Transverse colon (tissue), 4 donors: ENCODE results near the gene DGUOK. TPM values are rescaled to one million over a fixed set of nuclear protein-coding genes. Genes with fewer than 3 reads are reported as not detected.

Source experiments
- DNase-seq: peaks from one replicate; pipeline ENCODE4 v3.0.0-alpha.2; 2019
- H3K27ac ChIP-seq, 4 donors: fragments of 200-600 bp; sonication (generic); 2 replicates each; pipeline ENCODE4 v1.5.1; 2016 to 2018; ENCODE audit warnings: inconsistent platforms in 4 of 4
- H3K27me3 ChIP-seq: fragments of 200-600 bp; sonication (generic); 2 replicates; pipeline ENCODE4 v1.5.1; 2017; ENCODE audit warnings: inconsistent platforms
- H3K36me3 ChIP-seq, 4 donors: fragments of 200-600 bp; sonication (generic); 2 replicates each; pipeline ENCODE4 v1.5.1; 2017 to 2019; ENCODE audit warnings: inconsistent platforms in 4 of 4
- H3K4me1 ChIP-seq, 4 donors: fragments of 200-600 bp; sonication (generic); 2 replicates each; pipeline ENCODE4 v1.5.1; 2017 to 2020; ENCODE audit warnings: inconsistent platforms in 4 of 4
- H3K4me3 ChIP-seq, 4 donors: fragments of 200-600 bp; sonication (generic); 1 replicate in 1 of 4; 2 replicates in 3 of 4; pipeline versions ENCODE4 v1.5.1 to v1.6.1; 2017 to 2019; ENCODE audit warnings: inconsistent platforms in 4 of 4
- H3K9me3 ChIP-seq, 2 donors: fragments of 200-600 bp; sonication (generic); 2 replicates each; pipeline ENCODE4 v1.5.1; 2017 to 2019; ENCODE audit warnings: inconsistent platforms in 2 of 2
- CTCF ChIP-seq, 5 experiments: fragments of 200-600 bp in 3 of 5; fragments of 450-650 bp in 2 of 5; sonication (generic) in 3 of 5; IDR thresholded peaks; 1 replicate in 2 of 5; 2 replicates in 3 of 5; pipeline ENCODE4 v1.5.1; 2016 to 2017; ENCODE audit warnings: antibody characterized with exemption in 5 of 5, inconsistent platforms in 3 of 5, mild to moderate bottlenecking in 2 of 5, moderate library complexity in 1 of 5
- EP300 ChIP-seq: sonication (generic); formaldehyde crosslinking; IDR thresholded peaks from one replicate; pipeline ENCODE4 v1.6.1; 2017; ENCODE audit warnings: antibody characterized with exemption, low read depth
- POLR2A ChIP-seq: fragments of 450-650 bp; IDR thresholded peaks from one replicate; pipeline ENCODE4 v1.6.1; 2016; ENCODE audit warnings: antibody characterized with exemption, mild to moderate bottlenecking, moderate library complexity
- POLR2AphosphoS5 ChIP-seq, 3 donors: sonication (generic); formaldehyde crosslinking; IDR thresholded peaks; one replicate each; pipeline ENCODE4 v1.6.1; 2016; ENCODE audit warnings: antibody characterized with exemption in 3 of 3
- whole genome bisulfite sequencing, 2 donors: methylation state at CpG; one replicate each; pipeline ENCODE4 v1.1.5; 2018; ENCODE audit warnings: low coverage in 1 of 2; 5-methylcytosine and 5-hydroxymethylcytosine counted together
- in situ Hi-C, 4 donors: fragments of 200-750 bp; cut with MboI; loops; one replicate each; pipeline versions ENCODE4 v1.15.0 to v1.15.1; 2017; ENCODE audit warnings: low sequenced_read_pairs in 3 of 4, low pct_ligation_motif_present in 1 of 4, low pct_unique_long_range_greater_than_20kb in 1 of 4
- intact Hi-C: fragments of 100-400 bp; cut with DNase I; formaldehyde crosslinking; loops from one replicate; pipeline ENCODE4 v1.15.1; 2023; ENCODE audit warnings: low total_unique reads
- total RNA-seq, 4 donors: library from RNA; depleted of rRNA; stranded (reverse); fragments of >200 nt; gene quantifications; one replicate each; pipeline ENCODE4 v1.1.0, GENCODE V29; 2016

Gene DGUOK
- total RNA-seq, 4 donors from 2014 or later: 27.3 to 49.7 (median 40.3) TPM

GRCh38 chr2:74003494-74004211 lies 77.0 kb downstream of the DGUOK start:
- Histone ChIP-seq H3K27me3 (no peaks in the 10 kb centered on the region), H3K36me3 (no peaks in the 10 kb centered on the region), H3K27ac (no peak overlapping the region), H3K4me3 (peak overlapping the region in 1 of 4 donors; percentile 51), H3K4me1 (peaks cover 6 to 58% (median 33%) of the 10 kb centered on the region in 4 donors), H3K9me3 (no peaks in the 10 kb centered on the region)
- in situ Hi-C loops (no loop called here), intact Hi-C loops (no loop called here)
- WGBS, 2 donors: 59% methylated on average over 16 of the region's 16 CpGs; no CpG with 5 or more reads in 1 of the 2 donors
- no peak for DNase-seq
- no peak for TF ChIP-seq POLR2AphosphoS5 (IDR thresholded peaks at IDR 0.05)
- TF ChIP-seq EP300: no peak
- TF ChIP-seq CTCF (IDR thresholded peaks at IDR 0.05): no peak
- no peak for TF ChIP-seq POLR2A

GRCh38 chr2:74004212-74005182 lies 77.8 kb downstream of the DGUOK start:
- TF ChIP-seq CTCF (IDR thresholded peaks at IDR 0.05) (no peak), POLR2AphosphoS5 (IDR thresholded peaks at IDR 0.05) (no peak), POLR2A (no peak), EP300 (no peak)
- Histone ChIP-seq H3K27me3 (no peaks in the 10 kb centered on the region), H3K4me3 (no peak overlapping the region), H3K27ac (no peak overlapping the region), H3K4me1 (peaks cover 6 to 55% (median 33%) of the 10 kb centered on the region in 4 donors), H3K9me3 (no peaks in the 10 kb centered on the region), H3K36me3 (no peaks in the 10 kb centered on the region)
- 82 to 87% methylated on average over 2 to 18 of the region's 18 CpGs for WGBS, 2 donors
- in situ Hi-C loops: no loop called here
- intact Hi-C loops: no loop called here
- no peak for DNase-seq

- Histone ChIP-seq H3K27me3 (no peaks in the 10 kb centered on the region), H3K4me3 (no peak overlapping the region), H3K9me3 (no peaks in the 10 kb centered on the region), H3K4me1 (peaks cover 6 to 50% (median 24%) of the 10 kb centered on the region in 4 donors), H3K27ac (no peak overlapping the region), H3K36me3 (no peaks in the 10 kb centered on the region)
- 83% methylated on average over 8 of the region's 8 CpGs; no CpG with 5 or more reads in 1 of the 2 donors for WGBS, 2 donors
- TF ChIP-seq EP300 (no peak), POLR2A (no peak), CTCF (IDR thresholded peaks at IDR 0.05) (no peak), POLR2AphosphoS5 (IDR thresholded peaks at IDR 0.05) (no peak)
- in situ Hi-C loops (no loop called here), intact Hi-C loops (no loop called here)
- no peak for DNase-seq
Measured at GRCh38 chr2:74005786-74006185, 79.1 kb downstream of the DGUOK start.

GRCh38 chr2:74006459-74006858 lies 79.8 kb downstream of the DGUOK start:
- in situ Hi-C loops: no loop called here
- Histone ChIP-seq H3K4me3 (no peak overlapping the region), H3K27me3 (no peaks in the 10 kb centered on the region), H3K36me3 (no peaks in the 10 kb centered on the region), H3K4me1 (peaks cover 6 to 45% (median 23%) of the 10 kb centered on the region in 4 donors), H3K9me3 (no peaks in the 10 kb centered on the region), H3K27ac (no peak overlapping the region)
- WGBS, 2 donors: 63 to 76% methylated on average over 5 to 7 of the region's 7 CpGs
- intact Hi-C loops: no loop called here
- no peak for DNase-seq
- TF ChIP-seq POLR2A (no peak), CTCF (IDR thresholded peaks at IDR 0.05) (no peak), POLR2AphosphoS5 (IDR thresholded peaks at IDR 0.05) (no peak), EP300 (no peak)
